ENCODE data around the gene RADX.

The RADX gene, protein sequence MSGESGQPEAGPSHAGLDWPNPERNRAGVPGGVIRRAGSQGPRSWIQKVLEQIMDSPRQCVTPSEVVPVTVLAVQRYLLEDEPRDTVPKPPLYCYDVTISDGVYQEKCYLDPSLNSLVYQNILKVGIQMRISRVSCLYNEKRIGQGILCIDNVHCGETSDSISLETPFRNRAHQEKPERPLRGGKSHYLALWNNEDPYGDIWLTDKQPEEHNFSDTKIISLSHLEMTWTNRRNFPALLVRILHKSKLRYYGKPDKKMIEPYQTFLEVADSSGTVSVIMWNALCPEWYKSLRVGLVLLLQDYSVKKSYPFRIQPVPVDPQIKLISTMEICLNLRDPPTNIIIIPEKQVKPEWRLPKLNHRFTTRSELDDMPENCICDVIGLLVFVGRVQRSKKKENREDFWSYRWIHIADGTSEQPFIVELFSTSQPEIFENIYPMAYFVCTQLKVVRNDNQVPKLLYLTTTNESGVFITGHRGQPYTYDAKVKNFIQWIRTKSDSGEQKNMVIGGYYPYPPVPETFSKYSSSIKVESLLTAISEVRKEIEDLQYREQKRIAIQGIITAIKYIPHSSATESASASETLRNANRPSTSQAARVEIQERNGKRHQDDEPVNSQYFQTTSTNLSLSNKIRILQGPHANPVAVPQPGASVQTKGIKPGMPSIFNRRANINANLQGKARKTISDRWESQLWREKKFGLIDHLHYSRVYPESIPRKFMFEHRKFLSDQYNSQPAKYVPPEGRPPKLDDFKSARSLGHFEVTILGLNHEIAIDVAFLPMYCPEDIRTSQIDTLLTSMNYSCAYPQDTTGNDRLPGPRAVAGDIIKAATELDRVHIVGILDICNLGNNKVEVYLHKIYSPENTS

DNA sequence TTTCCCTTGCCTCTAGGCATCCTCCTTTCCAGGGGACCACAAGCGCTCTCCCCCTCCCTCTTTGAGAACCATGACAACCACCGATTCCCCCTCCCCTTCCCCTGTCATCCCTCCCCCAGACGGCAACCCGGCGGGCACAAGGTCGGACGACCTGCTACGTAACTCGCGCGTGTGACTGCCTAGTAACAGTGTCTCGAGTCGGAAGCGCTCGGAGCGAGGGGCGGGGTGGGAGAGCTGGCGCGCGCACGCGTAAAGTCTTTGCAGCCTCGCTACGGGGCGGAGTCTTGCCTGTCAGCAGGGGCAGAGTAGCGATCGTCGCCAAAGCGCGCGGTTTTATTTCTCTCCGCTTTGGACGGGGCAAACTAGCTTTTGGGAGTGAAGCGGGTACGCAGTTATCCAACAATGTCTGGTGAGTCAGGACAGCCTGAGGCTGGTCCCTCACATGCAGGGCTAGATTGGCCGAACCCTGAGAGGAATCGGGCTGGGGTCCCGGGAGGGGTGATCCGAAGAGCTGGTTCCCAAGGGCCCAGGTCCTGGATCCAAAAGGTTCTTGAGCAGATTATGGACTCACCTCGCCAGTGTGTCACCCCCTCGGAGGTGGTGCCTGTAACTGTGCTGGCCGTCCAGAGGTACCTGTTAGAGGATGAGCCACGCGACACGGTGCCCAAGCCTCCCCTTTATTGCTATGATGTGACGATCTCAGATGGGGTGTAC is at the start of gene RADX:
Gene RADX (plus strand): TSS at position 300 of the 714 bp plus-strand sequence. CDS start 103 bp downstream, at position 403.
- TF ChIP-seq, protein P1, sequence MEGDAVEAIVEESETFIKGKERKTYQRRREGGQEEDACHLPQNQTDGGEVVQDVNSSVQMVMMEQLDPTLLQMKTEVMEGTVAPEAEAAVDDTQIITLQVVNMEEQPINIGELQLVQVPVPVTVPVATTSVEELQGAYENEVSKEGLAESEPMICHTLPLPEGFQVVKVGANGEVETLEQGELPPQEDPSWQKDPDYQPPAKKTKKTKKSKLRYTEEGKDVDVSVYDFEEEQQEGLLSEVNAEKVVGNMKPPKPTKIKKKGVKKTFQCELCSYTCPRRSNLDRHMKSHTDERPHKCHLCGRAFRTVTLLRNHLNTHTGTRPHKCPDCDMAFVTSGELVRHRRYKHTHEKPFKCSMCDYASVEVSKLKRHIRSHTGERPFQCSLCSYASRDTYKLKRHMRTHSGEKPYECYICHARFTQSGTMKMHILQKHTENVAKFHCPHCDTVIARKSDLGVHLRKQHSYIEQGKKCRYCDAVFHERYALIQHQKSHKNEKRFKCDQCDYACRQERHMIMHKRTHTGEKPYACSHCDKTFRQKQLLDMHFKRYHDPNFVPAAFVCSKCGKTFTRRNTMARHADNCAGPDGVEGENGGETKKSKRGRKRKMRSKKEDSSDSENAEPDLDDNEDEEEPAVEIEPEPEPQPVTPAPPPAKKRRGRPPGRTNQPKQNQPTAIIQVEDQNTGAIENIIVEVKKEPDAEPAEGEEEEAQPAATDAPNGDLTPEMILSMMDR (conservative IDR thresholded peaks at IDR 0.05) = no peak
- no peak within 1 kb of the TSS for H3K27ac ChIP-seq

DNA sequence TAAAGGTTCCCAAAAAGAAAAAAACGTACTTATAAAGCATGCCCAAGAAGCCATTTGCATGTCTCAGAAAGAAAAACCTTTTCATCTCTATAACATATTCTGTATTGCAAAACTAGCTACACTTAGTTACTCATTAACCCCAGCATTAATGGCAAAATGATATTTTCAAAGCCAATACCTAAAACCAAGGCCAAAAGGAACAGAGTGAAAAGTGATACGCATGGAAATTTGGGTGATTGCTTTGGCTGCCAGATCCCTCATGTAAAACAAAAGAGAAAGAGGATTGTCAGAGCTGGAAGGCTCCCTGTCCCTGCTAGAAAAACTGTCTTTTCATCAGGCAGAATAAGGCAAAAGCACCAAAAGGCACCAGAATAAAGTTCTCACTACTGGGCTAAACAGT is 46.8 kb upstream of the RADX start:
- TF ChIP-seq, protein P1 (conservative IDR thresholded peaks at IDR 0.05) = no peak
- H3K27ac ChIP-seq = no peak overlapping the region

DNA sequence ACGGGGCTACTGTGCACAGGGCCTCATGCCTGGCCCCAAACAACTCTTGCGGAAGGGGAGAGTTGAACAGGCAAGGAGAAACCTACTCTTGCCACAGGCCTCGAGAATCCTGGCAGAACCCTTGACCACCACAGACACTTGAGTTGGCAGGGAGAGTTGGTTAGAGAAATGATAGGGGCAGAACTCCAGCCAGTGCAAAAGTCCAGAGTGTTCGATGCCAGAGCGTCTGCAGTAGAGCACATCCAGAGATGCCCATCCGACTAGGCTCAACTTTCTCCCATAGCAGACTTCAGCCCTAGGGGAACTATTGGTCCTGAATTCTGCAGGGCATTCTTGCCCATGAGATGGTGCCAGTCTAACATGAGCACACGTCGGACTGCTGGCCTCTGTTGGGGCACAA is 45.4 kb upstream of the RADX start:
- TF ChIP-seq, protein P1 (conservative IDR thresholded peaks at IDR 0.05) = no peak
- H3K27ac ChIP-seq = no peak overlapping the region

DNA sequence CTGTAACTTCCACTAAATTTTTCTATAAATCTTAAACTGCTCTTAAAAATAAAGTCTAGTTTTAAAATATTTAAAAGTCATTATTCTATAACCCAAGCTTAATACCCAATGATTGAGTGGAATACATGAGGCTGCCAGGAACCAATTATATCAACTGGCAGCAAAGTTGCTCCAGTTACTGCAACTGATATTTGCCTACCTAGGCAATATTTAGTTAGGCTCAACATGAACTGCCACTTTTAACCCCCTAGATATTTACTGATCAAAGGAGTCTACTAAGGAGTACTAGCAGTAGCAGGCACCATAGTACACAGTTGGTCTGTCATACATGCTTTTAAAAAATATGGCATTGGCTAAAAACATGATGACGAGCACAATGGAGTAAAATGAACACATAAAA is 29.9 kb upstream of the RADX start:
- no peak overlapping the region for H3K27ac ChIP-seq
- TF ChIP-seq, protein P1 (conservative IDR thresholded peaks at IDR 0.05) = no peak

DNA sequence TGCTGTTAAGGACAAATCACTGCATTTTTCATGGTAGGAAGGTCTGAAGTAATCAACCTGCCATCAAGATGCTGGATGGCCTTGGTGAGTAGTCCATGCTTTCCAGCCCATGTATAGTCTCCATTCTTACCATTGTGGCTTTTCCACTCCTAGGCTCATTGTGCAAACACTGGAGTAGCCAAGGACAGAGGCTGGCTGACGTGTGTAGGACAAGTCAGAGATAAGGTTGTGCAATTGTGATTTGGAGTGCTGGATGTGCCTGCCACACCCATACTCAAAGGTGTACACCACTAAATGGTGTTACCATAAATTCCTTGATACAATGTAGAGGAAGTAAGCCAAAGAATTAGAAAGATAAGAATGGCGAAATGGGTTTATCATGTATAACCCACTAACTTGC is 26.3 kb upstream of the RADX start:
- TF ChIP-seq, protein P1 (conservative IDR thresholded peaks at IDR 0.05) = no peak
- H3K27ac ChIP-seq = no peak overlapping the region

DNA sequence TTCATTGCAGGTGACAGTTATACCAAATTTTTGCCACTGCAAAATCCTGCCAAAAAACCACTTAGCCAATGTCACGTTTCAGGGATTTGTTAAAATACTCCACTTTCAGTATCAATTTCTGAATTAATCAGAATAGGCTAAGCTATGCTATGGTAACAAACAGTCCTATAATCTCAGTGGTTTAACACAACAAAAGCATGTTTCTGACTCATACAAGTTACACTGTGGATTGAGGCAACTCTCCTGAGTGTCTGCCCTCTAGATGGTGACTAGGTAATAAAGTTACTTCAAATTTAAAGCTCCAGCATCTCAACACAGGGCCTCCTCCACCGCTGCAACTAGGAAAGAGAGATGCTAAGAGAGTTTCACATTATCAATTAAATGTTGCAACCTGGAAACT is 23.0 kb upstream of the RADX start:
- TF ChIP-seq, protein P1 (conservative IDR thresholded peaks at IDR 0.05) = no peak
- no peak overlapping the region for H3K27ac ChIP-seq

DNA sequence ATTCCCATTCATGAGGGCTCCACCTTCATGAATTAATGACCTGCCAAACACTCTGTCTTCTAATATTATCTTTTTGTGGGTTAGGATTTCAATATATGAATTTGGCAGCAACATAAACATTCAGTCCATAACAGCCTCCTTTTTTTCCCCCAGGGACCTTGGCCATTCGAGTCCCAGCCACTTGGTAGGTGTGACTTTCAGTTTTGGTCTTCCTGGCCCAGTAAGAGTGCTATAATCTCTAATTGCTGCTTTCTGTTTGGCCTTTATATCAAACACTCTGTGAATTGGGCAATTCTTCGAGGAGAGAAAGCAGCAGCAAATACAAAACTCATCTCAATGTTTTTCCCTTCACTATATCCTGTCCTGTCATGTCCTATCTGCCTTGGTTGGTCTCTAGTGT is 12.4 kb upstream of the RADX start:
- TF ChIP-seq, protein P1 (conservative IDR thresholded peaks at IDR 0.05) = no peak
- no peak overlapping the region for H3K27ac ChIP-seq
